ENCODE measurements around the gene IMMP2L.
"Not testable (repeated sequence)": the region's sequence is repeated elsewhere in the genome, so short reads cannot be mapped to it uniquely, and the experiment has no call there.

Gene IMMP2L

GRCh38 chr7:111459065-111459756 is 103.1 kb downstream of the IMMP2L start:
- FAIRE-seq, result peak; percentile 14

GRCh38 chr7:111450705-111451104 is 111.6 kb downstream of the IMMP2L start:
- FAIRE-seq, result not testable (repeated sequence)

- not testable (repeated sequence) for FAIRE-seq
Measured at GRCh38 chr7:111447502-111447901, 114.8 kb downstream of the IMMP2L start.

GRCh38 chr7:111439977-111440376 is 122.3 kb downstream of the IMMP2L start:
- FAIRE-seq, result no peak

GRCh38 chr7:111438369-111439289 is 123.7 kb downstream of the IMMP2L start:
- FAIRE-seq, result no peak

- FAIRE-seq, result no peak
Measured at GRCh38 chr7:111437736-111438135, 124.6 kb downstream of the IMMP2L start.

GRCh38 chr7:111436608-111437007 is 125.7 kb downstream of the IMMP2L start:
- no peak for FAIRE-seq

GRCh38 chr7:111433426-111433825 is 128.9 kb downstream of the IMMP2L start:
- no peak for FAIRE-seq

- no peak for FAIRE-seq
Measured at GRCh38 chr7:111429781-111430180, 132.5 kb downstream of the IMMP2L start.

- FAIRE-seq, result no peak
Measured at GRCh38 chr7:111424768-111425167, 137.5 kb downstream of the IMMP2L start.

- no peak for FAIRE-seq
Measured at GRCh38 chr7:111414374-111414773, 147.9 kb downstream of the IMMP2L start.

- no peak for FAIRE-seq
Measured at GRCh38 chr7:111413739-111414138, 148.6 kb downstream of the IMMP2L start.

- FAIRE-seq, result peak; percentile 14
Measured at GRCh38 chr7:111410899-111411298, 151.4 kb downstream of the IMMP2L start.

GRCh38 chr7:111409714-111410422 is 152.4 kb downstream of the IMMP2L start:
- FAIRE-seq, result no peak

GRCh38 chr7:111408724-111409123 is 153.6 kb downstream of the IMMP2L start:
- peak; percentile 85 for FAIRE-seq

- FAIRE-seq, result no peak
Measured at GRCh38 chr7:111407258-111407657, 155.0 kb downstream of the IMMP2L start.

- FAIRE-seq, result no peak
Measured at GRCh38 chr7:111405621-111406020, 156.7 kb downstream of the IMMP2L start.

GRCh38 chr7:111401516-111401915 is 160.8 kb downstream of the IMMP2L start:
- no peak for FAIRE-seq

GRCh38 chr7:111400088-111400487 is 162.2 kb downstream of the IMMP2L start:
- FAIRE-seq, result no peak

- FAIRE-seq, result no peak
Measured at GRCh38 chr7:111394891-111395290, 167.4 kb downstream of the IMMP2L start.

GRCh38 chr7:111393011-111393754 is 169.1 kb downstream of the IMMP2L start:
- FAIRE-seq, result no peak

GRCh38 chr7:111392294-111392693 is 170.0 kb downstream of the IMMP2L start:
- FAIRE-seq, result no peak

GRCh38 chr7:111390000-111390399 is 172.3 kb downstream of the IMMP2L start:
- no peak for FAIRE-seq
